Measurements from ENCODE around the gene PSKH1.

Gene PSKH1

DNA sequence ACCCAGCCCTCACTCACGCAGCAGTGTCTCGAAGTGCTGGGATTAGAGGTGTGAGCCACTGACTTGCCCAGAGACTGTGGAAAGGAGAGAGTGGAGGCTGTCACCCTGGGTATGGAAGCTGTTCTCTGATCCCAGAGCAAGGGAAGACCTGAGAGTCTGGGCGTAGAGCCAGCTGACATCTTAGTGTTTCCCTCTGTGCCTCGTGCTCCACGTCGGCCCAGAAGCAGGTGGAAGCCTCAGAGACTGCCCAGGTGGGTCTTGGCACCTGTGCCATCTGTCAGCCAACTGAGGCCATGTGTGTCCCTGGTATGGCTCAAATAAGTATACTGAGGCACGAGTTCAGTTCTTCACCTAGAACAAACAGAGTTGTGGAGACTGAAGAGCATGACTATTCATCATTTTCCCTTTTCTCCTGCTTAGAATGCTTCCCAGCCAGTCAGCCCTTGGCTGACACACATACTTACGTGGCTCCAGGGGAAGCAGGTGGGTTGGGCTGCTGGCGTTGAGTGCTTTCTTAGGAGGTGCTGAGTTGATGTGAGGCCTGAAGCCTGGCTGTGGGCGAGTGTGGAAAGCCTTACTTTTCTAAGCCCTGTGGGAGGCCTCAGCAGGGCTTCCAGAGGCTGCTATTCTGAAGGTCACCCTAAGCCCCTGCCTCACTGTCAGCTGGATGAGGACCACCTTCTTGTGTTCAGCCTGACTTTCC lies 30.5 kb downstream of the PSKH1 start:
- DNase-seq = peak in 30 of 56 donors; percentile 12 to 80 (median 36)

- DNase-seq = no peak
Observed at GRCh38 chr16:67924140-67924906, 31.3 kb downstream of the PSKH1 start.

DNA sequence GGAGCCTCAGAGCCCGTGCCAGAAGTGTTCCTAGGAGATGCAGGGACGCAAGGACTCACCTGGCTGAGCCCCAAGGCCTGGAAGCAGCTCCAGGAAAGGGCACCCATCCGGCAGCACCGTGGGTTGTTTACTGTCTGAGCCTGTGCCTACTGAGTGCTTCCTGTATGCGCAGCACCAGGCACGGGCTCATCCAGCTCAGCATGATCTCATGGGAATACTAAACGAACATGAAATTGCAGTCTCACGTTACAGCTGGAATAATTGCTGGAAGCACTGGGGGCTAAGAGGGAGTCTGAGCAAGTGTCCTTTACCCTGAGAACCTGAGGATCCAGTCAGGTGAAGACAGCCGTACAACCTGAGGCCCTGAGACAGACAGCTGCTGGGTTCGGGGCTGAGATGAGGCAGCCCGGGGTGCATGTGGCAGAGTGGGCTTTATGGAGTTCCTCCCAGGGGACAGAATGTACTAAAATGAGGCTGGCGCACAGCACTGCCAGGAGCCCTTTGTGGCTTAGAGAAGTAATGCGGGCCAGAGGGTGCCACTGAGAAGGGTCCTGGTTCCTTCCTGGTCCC lies 33.2 kb downstream of the PSKH1 start:
- peak in 30 of 56 donors; percentile 8 to 56 (median 34) for DNase-seq

- DNase-seq = no peak
Observed at GRCh38 chr16:67927131-67927941, 34.3 kb downstream of the PSKH1 start.

GRCh38 chr16:67928147-67928546 lies 35.1 kb downstream of the PSKH1 start:
- DNase-seq = no peak

- DNase-seq = peak in 53 of 56 donors; percentile 14 to 86 (median 57)
Observed at GRCh38 chr16:67928561-67929364, 35.7 kb downstream of the PSKH1 start.

DNA sequence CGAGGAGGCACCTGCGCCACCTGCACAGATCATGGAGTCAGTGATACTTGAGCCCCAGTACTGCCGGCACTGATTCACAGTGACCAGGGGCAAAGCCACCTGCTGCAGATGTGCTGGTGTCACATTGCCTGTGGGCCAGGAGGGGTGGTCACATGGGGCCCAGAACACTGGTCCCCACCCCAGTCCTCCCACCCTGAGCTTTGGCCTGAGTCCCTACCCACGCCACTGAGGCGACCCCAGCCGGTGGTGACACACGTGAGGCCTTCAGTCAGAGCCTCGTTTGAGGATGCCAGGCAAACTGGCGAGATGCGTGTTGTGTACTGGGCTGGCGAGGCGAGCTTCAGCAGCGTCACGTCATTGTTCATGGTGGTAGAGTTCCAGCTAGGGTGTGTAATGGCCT lies 37.1 kb downstream of the PSKH1 start:
- no peak for DNase-seq

DNA sequence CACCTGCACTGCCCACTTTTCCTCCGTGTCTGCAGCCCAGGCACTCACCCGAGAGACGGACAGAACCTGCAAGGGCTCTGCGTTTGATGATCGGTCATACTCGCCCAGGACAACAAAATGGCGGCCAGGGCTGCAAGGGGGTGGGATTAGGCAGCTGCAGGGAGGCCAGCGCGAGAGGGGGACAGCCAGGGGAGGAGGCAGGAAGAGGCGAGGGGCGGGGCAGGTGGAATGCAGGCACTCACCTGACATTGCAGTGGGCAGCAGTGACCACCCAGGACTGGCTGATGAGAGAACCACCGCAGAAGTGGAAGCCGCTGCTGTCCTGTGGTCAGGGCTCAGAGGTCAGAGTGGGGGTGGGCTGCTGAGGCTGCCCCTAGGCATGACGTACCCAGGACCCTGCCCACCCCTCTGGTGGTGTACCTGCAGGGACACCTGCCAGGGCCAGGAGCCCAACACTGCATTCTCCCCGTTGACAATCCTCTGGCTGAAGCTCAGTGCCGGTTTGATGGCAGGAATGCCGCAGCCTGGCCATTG lies 37.7 kb downstream of the PSKH1 start:
- no peak for DNase-seq

DNA sequence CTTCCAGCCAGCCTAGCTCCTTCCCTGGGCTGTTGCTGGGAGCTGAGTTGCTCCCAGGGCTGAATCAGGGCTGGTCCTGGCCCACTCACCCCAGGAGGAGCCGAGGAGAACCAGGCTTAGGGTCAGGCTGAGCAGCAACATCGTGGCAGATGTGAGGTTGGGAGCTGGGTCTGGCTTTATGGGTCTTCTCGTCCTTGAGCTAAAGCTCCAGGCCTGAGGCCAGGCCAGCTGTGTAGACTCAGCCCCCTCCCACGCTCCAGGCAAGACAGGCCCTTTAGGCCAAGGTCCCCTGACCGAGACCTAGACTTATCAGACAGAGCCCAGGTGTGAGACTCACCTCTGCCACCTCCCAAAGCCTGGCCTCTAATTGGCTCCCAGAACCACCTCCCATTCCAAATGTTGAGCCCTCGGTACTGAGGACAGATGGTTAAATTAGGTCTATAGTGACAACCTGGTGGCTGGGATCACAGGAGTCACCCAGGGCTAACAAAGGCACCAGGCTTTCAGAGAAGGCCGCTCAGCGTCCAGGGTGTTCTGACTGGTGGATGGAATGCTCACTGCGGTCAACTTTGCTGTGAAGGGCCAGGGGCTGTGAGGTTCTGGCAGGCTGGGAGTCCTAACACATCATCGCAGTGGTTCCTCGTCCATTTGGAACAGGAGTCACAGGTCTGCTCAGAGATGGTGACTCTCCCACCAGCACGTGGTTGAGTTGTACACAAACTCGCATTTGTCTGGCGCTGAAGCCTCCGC lies 38.8 kb downstream of the PSKH1 start, which contains the start of gene CTRL:
Gene CTRL (minus strand): TSS at position 151 of the 750 bp plus-strand sequence. CDS start 10 bp downstream, at position 141.
- DNase-seq = no peak

GRCh38 chr16:67932462-67932840 lies 39.4 kb downstream of the PSKH1 start:
- no peak for DNase-seq

- DNase-seq = no peak
Observed at GRCh38 chr16:67933805-67934204, 40.8 kb downstream of the PSKH1 start.

DNA sequence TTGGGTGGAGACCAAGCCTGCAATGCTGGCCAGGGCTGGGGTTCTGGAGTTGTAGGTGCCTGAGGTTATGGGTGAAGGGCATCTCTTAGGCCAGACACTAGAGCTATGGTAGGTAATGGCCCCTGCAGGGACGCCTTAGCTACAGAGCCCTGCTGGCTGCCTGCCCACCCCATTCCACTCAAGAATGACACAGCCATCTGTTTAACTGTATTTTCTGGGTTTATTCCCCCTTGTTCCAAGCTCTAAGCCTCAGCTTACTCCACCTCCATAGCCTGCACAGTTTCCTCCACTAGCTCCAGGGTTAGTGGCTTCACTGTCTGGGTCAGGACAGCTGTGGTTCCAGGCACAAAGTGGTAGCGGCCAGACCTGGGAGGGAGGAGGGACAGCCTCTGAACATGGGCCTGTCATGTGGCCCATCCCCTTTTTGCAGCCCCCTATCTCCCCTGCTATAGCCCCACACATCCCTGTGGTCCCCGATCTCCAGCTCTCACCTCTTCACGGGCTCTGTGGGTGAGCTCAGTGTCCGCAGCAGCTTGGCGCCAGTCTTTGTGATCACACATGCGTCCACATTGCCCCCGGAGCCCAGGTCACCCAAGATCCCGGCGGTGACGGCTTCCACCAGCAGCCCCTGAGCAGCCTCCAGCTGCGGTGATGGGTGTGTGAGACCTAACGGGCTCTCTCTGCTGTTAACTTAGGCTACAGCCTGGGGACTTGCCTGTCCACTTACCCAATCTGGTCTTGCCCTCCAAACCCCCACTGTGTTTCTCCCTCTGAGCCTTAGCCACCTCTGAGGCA lies 41.4 kb downstream of the PSKH1 start:
- no peak for DNase-seq

DNA sequence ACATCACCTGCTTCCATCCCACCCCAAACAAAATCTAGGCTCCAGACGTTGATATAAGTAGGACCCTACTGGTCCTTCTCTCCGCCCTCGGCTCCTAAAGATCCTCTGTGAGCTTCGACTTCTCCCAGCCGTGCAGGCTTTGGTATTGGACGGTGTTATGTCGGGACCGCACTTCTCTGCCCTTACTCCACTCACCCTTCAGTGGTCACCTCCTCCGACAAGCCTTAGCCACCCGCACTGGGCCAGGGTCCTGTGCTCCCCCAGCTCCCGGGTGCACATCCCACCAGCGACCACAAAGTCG lies 42.0 kb downstream of the PSKH1 start:
- DNase-seq = peak in 1 of 56 donors; percentile 46

GRCh38 chr16:67935402-67936123 lies 42.5 kb downstream of the PSKH1 start:
- peak; percentile 48 to 98 (median 92) for DNase-seq

- DNase-seq = peak in 41 of 56 donors; percentile 26 to 75 (median 54)
Observed at GRCh38 chr16:67936124-67936879, 43.2 kb downstream of the PSKH1 start, which contains the start of gene PSMB10. Gene PSMB10, minus strand, starts transcription at chr16:67936850. Its CDS starts 101 bp downstream, at chr16:67936749.

DNA sequence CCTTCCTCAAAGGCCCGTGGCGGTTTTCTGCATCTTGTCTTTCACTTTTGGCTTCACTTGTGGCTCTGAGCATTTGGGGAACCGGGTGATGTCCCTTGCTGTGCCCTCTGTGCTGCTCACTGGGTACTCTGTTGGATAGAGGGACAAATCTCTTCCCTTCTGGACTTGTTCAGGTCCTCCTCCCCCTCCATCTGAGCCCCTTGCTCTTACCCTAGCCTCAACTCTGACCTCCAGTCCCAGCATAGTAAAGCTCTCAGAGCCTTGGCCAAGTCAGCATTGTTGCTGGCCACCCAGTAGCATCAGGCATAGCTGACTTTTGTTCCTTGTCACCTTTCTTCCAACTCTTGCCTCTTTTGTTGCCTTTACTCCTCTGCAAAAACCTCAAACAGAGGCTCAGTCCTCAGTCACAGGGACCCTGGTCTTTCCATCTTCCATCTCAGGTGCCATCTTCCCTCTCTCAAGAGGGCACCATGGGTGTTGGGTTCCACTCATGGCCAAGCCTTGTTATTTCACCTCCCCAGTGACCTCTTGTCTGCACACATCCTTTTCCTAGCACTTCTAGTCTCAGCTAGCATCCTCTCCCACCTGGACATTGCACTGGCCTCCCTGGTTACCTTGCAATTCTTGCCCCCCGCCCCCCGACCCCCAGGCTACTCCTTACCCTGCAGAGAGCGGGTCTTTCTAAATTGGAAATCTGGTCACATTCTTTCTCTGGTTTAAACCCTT lies 44.0 kb downstream of the PSKH1 start:
- DNase-seq = peak in 6 of 56 donors; percentile 28 to 64 (median 44)
